Neural crest cell (in vitro differentiated cells): ENCODE results near the gene CHKA. TPM values are rescaled to one million over a fixed set of nuclear protein-coding genes. Genes with fewer than 3 reads are reported as not detected.

Experiments used
- DNase-seq: peaks from one replicate; pipeline ENCODE4 v3.0.0; 2021; ENCODE audit warnings: low read depth, mixed read lengths, low spot score
- H3K27ac Mint-ChIP-seq: one replicate; pipeline ENCODE4 v1.8.0; 2021; ENCODE audit warnings: mild to moderate bottlenecking, mixed read lengths; ENCODE audit not compliant: unreplicated experiment
- H3K27me3 Mint-ChIP-seq: 2 replicates; pipeline ENCODE4 v1.8.0; 2021; ENCODE audit warnings: low read depth, mild to moderate bottlenecking, mixed read lengths
- H3K36me3 Mint-ChIP-seq: 2 replicates; pipeline ENCODE4 v1.8.0; 2021; ENCODE audit warnings: low read depth, mild to moderate bottlenecking, mixed read lengths
- H3K4me1 Mint-ChIP-seq: 2 replicates; pipeline ENCODE4 v1.8.0; 2021; ENCODE audit warnings: mixed read lengths
- H3K4me3 Mint-ChIP-seq: one replicate; pipeline ENCODE4 v1.8.0; 2021; ENCODE audit warnings: mild to moderate bottlenecking, mixed read lengths
- H3K9me3 Mint-ChIP-seq: 2 replicates; pipeline ENCODE4 v1.8.0; 2021; ENCODE audit warnings: mixed read lengths
- CTCF ChIP-seq: fragments of 200-600 bp; sonication (generic); conservative IDR thresholded peaks from 2 replicates; pipeline ENCODE4 v1.5.0; 2021; ENCODE audit warnings: antibody characterized with exemption, mild to moderate bottlenecking
- total RNA-seq: library from RNA; stranded (reverse); gene quantifications from 2 replicates; pipeline ENCODE4 v1.2.1, GENCODE V29; 2021

The CHKA gene
- total RNA-seq, 1 donor from 2014 or later: 44.2 TPM

GRCh38 chr11:68051191-68052136, 69.7 kb downstream of the CHKA start:
- no peaks in the 10 kb centered on the region for H3K36me3 Mint-ChIP-seq
- DNase-seq: no peak
- H3K27me3 Mint-ChIP-seq: no peaks in the 10 kb centered on the region
- no peak for TF ChIP-seq CTCF
- H3K27ac Mint-ChIP-seq: no peak overlapping the region
- H3K9me3 Mint-ChIP-seq: no peaks in the 10 kb centered on the region
- peaks cover 4% of the 10 kb centered on the region for H3K4me1 Mint-ChIP-seq
- no peak overlapping the region for H3K4me3 Mint-ChIP-seq

DNA sequence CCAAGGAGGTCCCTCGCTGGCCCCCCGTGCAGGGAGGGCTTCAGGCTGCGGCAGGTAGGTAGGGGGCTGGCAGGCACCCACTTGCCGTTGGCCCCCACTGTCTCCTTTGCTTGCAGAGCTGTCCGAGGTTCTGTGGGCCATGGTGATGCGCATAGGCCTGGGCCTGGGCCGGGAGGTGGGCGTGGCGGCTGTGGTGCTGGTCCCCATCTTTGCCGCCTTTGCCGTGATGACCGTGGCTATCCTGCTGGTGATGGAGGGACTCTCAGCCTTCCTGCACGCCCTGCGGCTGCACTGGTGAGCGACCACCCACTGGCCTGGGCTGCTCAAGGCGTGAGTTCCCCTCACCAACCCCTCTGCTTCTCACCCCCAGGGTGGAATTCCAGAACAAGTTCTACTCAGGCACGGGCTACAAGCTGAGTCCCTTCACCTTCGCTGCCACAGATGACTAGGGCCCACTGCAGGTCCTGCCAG, 70.8 kb downstream of the CHKA start:
- H3K27ac Mint-ChIP-seq: no peak overlapping the region
- DNase-seq: no peak
- H3K4me3 Mint-ChIP-seq: no peak overlapping the region
- H3K9me3 Mint-ChIP-seq: no peaks in the 10 kb centered on the region
- no peaks in the 10 kb centered on the region for H3K27me3 Mint-ChIP-seq
- TF ChIP-seq CTCF: no peak
- H3K36me3 Mint-ChIP-seq: no peaks in the 10 kb centered on the region
- peaks cover 4% of the 10 kb centered on the region for H3K4me1 Mint-ChIP-seq

GRCh38 chr11:68049509-68050370, 71.4 kb downstream of the CHKA start:
- Mint-ChIP-seq H3K4me3 (no peak overlapping the region), H3K9me3 (no peaks in the 10 kb centered on the region), H3K36me3 (no peaks in the 10 kb centered on the region), H3K27me3 (no peaks in the 10 kb centered on the region), H3K4me1 (peaks cover 4% of the 10 kb centered on the region), H3K27ac (no peak overlapping the region)
- TF ChIP-seq CTCF: no peak
- DNase-seq: no peak

- H3K4me3 Mint-ChIP-seq: no peak overlapping the region
- peaks cover 4% of the 10 kb centered on the region for H3K4me1 Mint-ChIP-seq
- H3K27ac Mint-ChIP-seq: no peak overlapping the region
- no peak for TF ChIP-seq CTCF
- no peaks in the 10 kb centered on the region for H3K9me3 Mint-ChIP-seq
- H3K27me3 Mint-ChIP-seq: no peaks in the 10 kb centered on the region
- DNase-seq: no peak
- H3K36me3 Mint-ChIP-seq: no peaks in the 10 kb centered on the region
Observed at GRCh38 chr11:68048681-68049508, 72.3 kb downstream of the CHKA start.
